NCI-H345 (cell line): ENCODE results near the gene PRRC2C.

Source experiments
- DNase-seq: peaks from one replicate; lab custom pipeline; 2025; lab: John Stamatoyannopoulos, UW

Gene PRRC2C

DNA sequence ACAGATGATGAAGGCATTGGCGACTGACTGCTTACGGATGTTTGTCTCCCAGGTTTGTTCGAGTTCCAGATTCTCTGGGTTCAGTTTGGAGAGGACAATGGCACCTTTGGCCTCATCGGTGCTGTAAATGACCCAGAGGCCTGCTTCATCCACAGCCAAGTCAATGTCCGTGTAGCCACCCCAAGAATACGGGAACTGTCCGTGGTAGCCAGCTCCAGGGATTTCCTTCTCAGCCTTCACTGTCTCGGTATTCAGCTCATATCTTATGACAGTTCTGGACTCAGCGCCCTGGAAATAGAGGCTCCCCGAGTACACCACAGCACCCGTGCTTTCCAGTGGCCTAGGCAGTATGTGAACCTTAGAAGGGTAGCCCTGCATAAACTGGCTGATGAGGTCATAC is 150.8 kb downstream of the PRRC2C start:
- no peak for DNase-seq

DNA sequence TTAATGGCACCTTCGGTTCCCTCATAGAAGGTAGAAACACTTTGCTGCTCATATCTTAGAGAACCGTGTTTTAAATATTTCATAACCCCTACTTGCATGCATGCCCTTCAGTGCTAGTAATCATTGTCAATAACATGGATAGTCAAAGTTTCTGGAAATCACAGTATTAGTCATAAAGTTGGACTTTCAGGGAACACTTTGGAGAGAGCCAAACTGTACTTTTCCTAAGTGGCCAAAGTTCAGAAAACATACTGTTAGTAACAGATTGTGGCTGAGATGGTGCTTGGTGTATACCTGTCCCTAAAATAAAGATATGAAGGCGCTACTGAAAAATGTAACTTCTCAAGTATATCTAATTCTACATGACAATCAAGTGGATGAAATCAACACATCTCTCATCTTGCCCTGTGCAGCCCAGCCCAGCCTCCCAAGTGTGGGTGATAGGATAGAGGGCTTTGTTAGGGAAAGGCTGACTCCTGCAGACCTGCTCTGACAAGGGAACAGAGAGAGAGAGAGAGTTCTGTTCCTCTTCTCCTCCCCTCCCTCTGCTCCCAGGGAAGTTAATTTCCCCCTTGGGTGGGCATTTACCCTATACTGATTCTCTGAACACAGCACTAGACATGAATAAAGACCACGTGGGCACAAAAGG is 152.7 kb downstream of the PRRC2C start:
- no peak for DNase-seq

DNA sequence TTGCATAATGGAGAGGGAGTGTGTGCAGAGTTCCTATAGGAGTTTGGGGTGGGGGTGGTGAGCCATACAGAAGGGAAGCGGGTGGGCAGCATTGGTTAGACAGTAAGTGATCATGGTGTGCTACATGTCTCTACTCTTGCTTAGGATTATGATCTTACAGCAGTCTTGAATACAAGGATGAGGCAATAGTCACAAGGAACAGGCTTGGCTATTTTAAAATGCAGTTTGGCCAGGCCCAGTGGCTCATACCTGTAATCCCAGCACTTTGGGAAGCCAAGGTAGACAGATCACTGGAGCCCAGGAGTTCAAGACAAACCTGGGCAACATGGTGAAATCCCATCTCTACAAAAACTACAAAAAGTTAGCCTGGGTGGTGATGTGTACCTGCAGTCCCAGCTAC is 154.9 kb downstream of the PRRC2C start:
- no peak for DNase-seq

GRCh38 chr1:171641076-171641864 is 155.9 kb downstream of the PRRC2C start:
- no peak for DNase-seq

DNA sequence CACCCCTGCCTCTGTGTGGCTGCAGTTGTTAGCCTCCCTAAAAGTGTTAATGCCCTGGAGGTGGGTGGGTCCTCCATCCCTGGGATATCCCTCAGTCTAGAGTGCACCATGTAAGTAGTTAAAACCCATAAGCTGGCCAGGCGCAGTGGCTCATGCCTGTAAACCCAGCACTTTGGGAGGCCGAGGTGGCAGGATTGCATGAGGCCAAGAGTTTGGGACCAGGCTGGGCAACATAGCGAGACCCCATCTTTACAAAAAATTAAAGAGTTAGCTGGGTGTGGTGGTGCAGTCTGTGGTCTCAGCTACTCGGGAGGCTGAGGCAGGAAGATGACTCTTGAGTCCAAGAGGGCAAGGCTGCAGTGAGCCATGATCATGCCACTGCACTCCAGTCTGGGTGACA is 156.9 kb downstream of the PRRC2C start:
- no peak for DNase-seq
